ENCODE data around the gene PKD1. TPM values are rescaled to one million over a fixed set of nuclear protein-coding genes. Genes with fewer than 3 reads are reported as not detected.
"Not testable (repeated sequence)": the region's sequence is repeated elsewhere in the genome, so short reads cannot be mapped to it uniquely, and the experiment has no call there.

The PKD1 gene
- 100 to 1,000 TPM; 207 to 542 (median 381) TPM for total RNA-seq

GRCh38 chr16:2135770-2136490 lies at the start of gene PKD1:
Gene PKD1 (minus strand): TSS chr16:2135898. CDS start chr16:2135689, 209 bp downstream.
- not testable (repeated sequence) for H3K9me3 ChIP-seq, H3K27me3 ChIP-seq, H3K36me3 ChIP-seq
- Histone ChIP-seq H3K27ac (peak within 1 kb of the TSS in 3 of 4 donors; percentile 78 to 89 (median 86)), H3K4me1 (peaks cover 0 to 32% (median 0%) of the 10 kb centered on the region in 4 donors), H3K4me3 (peak within 1 kb of the TSS; percentile 52 to 83 (median 60))
- DNase-seq (ENCODE audit: low spot score in 2 of 2) = peak; percentile 98 to 99
- WGBS, 2 donors = 0% methylated on average over 13 to 22 of the region's 81 CpGs
- TF ChIP-seq POLR2A (IDR thresholded peaks at IDR 0.05) (peak; percentile 60 to 78), EP300 (IDR thresholded peaks at IDR 0.05) (peak; percentile 66 to 70)

DNA sequence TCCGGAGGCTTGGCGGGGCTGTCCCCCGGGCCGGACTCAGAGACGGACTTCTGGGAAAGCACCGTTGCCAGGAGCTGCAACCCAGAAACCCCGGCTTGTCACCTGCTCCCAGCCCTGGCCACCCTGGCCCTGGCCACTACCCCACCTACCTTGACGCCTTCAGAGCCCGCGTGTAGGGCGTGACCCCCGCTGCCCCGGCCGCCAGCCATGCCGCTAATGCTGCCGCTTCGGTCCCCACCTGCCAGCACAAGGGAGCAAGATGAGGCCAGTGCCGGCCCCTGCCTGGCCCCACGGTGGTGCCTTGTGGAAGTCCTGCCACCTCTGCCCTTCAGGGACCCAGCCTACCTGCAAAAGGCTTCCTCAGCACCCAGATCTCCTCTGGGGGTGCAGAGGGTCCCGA lies 49.3 kb upstream of the PKD1 start:
- Histone ChIP-seq H3K27me3 (no peaks in the 10 kb centered on the region), H3K4me3 (no peak overlapping the region), H3K9me3 (no peaks in the 10 kb centered on the region), H3K36me3 (no peaks in the 10 kb centered on the region), H3K4me1 (no peaks in the 10 kb centered on the region), H3K27ac (no peak overlapping the region)
- WGBS, 2 donors = 78 to 93% methylated on average over 15 to 19 of the region's 20 CpGs
- TF ChIP-seq EP300 (IDR thresholded peaks at IDR 0.05) = no peak
- TF ChIP-seq, protein P1, sequence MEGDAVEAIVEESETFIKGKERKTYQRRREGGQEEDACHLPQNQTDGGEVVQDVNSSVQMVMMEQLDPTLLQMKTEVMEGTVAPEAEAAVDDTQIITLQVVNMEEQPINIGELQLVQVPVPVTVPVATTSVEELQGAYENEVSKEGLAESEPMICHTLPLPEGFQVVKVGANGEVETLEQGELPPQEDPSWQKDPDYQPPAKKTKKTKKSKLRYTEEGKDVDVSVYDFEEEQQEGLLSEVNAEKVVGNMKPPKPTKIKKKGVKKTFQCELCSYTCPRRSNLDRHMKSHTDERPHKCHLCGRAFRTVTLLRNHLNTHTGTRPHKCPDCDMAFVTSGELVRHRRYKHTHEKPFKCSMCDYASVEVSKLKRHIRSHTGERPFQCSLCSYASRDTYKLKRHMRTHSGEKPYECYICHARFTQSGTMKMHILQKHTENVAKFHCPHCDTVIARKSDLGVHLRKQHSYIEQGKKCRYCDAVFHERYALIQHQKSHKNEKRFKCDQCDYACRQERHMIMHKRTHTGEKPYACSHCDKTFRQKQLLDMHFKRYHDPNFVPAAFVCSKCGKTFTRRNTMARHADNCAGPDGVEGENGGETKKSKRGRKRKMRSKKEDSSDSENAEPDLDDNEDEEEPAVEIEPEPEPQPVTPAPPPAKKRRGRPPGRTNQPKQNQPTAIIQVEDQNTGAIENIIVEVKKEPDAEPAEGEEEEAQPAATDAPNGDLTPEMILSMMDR (IDR thresholded peaks at IDR 0.05) = no peak
- TF ChIP-seq POLR2A (IDR thresholded peaks at IDR 0.05) = no peak
- no peak for DNase-seq (ENCODE audit: low spot score in 2 of 2)

- WGBS, 2 donors = 87 to 88% methylated on average over 18 to 19 of the region's 19 CpGs
These were observed 48.6 kb upstream of the PKD1 start for GRCh38 chr16:2184346-2184745.

GRCh38 chr16:2183671-2184070 lies 48.0 kb upstream of the PKD1 start:
- H3K27me3 ChIP-seq = no peaks in the 10 kb centered on the region
- no peak overlapping the region for H3K27ac ChIP-seq
- H3K36me3 ChIP-seq = no peaks in the 10 kb centered on the region
- no peak overlapping the region for H3K4me3 ChIP-seq
- peaks cover 0 to under 1% (median 0%) of the 10 kb centered on the region in 4 donors for H3K4me1 ChIP-seq
- DNase-seq (ENCODE audit: low spot score in 2 of 2) = no peak
- H3K9me3 ChIP-seq = no peaks in the 10 kb centered on the region
- WGBS, 2 donors = 88 to 91% methylated on average over 24 to 30 of the region's 30 CpGs
- TF ChIP-seq, protein P1 (IDR thresholded peaks at IDR 0.05) = no peak
- TF ChIP-seq POLR2A (IDR thresholded peaks at IDR 0.05) = no peak
- TF ChIP-seq EP300 (IDR thresholded peaks at IDR 0.05) = no peak

More at GRCh38 chr16:2184346-2184745, 48.6 kb upstream of the PKD1 start:
- H3K4me3 ChIP-seq = no peak overlapping the region
- no peak for DNase-seq (ENCODE audit: low spot score in 2 of 2)
- TF ChIP-seq, protein P1 (IDR thresholded peaks at IDR 0.05) = no peak
- TF ChIP-seq EP300 (IDR thresholded peaks at IDR 0.05) (no peak), POLR2A (IDR thresholded peaks at IDR 0.05) (no peak)
- H3K4me1 ChIP-seq = no peaks in the 10 kb centered on the region
- no peaks in the 10 kb centered on the region for H3K9me3 ChIP-seq
- no peak overlapping the region for H3K27ac ChIP-seq
- no peaks in the 10 kb centered on the region for H3K36me3 ChIP-seq
- no peaks in the 10 kb centered on the region for H3K27me3 ChIP-seq

DNA sequence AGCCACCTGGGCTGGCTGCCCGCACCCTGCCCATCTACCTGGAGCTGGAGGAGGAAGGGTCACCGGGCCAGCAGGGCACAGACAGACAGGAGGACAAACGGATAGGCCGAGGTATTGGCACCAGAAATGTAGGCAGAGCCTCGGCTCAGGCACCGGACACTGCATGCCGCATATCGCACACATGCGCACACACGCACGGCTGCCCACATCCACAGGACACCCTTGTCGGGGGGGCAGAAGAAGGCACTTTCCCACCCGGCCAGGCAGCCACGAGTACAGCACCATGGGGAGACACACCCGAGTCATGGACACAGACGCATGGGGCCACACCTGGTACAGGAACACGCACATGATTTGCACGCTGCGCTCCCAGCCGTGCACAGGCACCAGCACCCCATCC lies 46.3 kb upstream of the PKD1 start:
- H3K4me3 ChIP-seq = no peak overlapping the region
- H3K4me1 ChIP-seq = peaks cover 0 to 5% (median 0%) of the 10 kb centered on the region in 4 donors
- H3K9me3 ChIP-seq = no peaks in the 10 kb centered on the region

More for the DNA sequence above, 46.3 kb upstream of the PKD1 start:
- peaks cover 0 to 17% (median 3%) of the 10 kb centered on the region in 3 donors for H3K36me3 ChIP-seq
- TF ChIP-seq POLR2A (IDR thresholded peaks at IDR 0.05) (no peak), EP300 (IDR thresholded peaks at IDR 0.05) (no peak)
- TF ChIP-seq, protein P1 (IDR thresholded peaks at IDR 0.05) = no peak
- no peak for DNase-seq (ENCODE audit: low spot score in 2 of 2)
- H3K27ac ChIP-seq = no peak overlapping the region
- WGBS, 2 donors = 88 to 89% methylated on average over 19 to 20 of the region's 20 CpGs
- no peaks in the 10 kb centered on the region for H3K27me3 ChIP-seq
